ENCODE results near the gene HSPA12A.

GRCh38 chr10:116663342-116663741, 79.0 kb downstream of the HSPA12A start:
- TF ChIP-seq, protein P1, sequence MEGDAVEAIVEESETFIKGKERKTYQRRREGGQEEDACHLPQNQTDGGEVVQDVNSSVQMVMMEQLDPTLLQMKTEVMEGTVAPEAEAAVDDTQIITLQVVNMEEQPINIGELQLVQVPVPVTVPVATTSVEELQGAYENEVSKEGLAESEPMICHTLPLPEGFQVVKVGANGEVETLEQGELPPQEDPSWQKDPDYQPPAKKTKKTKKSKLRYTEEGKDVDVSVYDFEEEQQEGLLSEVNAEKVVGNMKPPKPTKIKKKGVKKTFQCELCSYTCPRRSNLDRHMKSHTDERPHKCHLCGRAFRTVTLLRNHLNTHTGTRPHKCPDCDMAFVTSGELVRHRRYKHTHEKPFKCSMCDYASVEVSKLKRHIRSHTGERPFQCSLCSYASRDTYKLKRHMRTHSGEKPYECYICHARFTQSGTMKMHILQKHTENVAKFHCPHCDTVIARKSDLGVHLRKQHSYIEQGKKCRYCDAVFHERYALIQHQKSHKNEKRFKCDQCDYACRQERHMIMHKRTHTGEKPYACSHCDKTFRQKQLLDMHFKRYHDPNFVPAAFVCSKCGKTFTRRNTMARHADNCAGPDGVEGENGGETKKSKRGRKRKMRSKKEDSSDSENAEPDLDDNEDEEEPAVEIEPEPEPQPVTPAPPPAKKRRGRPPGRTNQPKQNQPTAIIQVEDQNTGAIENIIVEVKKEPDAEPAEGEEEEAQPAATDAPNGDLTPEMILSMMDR (IDR thresholded peaks at IDR 0.05) = no peak
- TF ChIP-seq EP300 (IDR thresholded peaks at IDR 0.05) = no peak

All from esophagus muscularis mucosa (tissue), 3 donors.